Osteocyte (in vitro differentiated cells): ENCODE results near the gene ASAP2. TPM values are rescaled to one million over a fixed set of nuclear protein-coding genes. Genes with fewer than 3 reads are reported as not detected.

Experiments used
- DNase-seq: peaks from one replicate; pipeline ENCODE4 v3.0.0; 2021; ENCODE audit warnings: mixed read lengths; ENCODE audit not compliant: unreplicated experiment; ENCODE audit errors: extremely low spot score
- H3K27ac Mint-ChIP-seq: one replicate; pipeline ENCODE4 v1.8.0; 2021; ENCODE audit warnings: mild to moderate bottlenecking, mixed read lengths; ENCODE audit not compliant: unreplicated experiment
- H3K27me3 Mint-ChIP-seq: one replicate; pipeline ENCODE4 v1.8.0; 2021; ENCODE audit warnings: mixed read lengths; ENCODE audit not compliant: unreplicated experiment
- H3K36me3 Mint-ChIP-seq: one replicate; pipeline ENCODE4 v1.8.0; 2021; ENCODE audit warnings: mixed read lengths; ENCODE audit not compliant: unreplicated experiment
- H3K4me1 Mint-ChIP-seq: one replicate; pipeline ENCODE4 v1.8.0; 2021; ENCODE audit warnings: mixed read lengths; ENCODE audit not compliant: unreplicated experiment
- H3K4me3 Mint-ChIP-seq: one replicate; pipeline ENCODE4 v1.8.0; 2021; ENCODE audit warnings: mild to moderate bottlenecking, moderate library complexity, mixed read lengths; ENCODE audit not compliant: unreplicated experiment
- H3K9me3 Mint-ChIP-seq: one replicate; pipeline ENCODE4 v1.8.0; 2021; ENCODE audit warnings: mixed read lengths; ENCODE audit not compliant: unreplicated experiment
- CTCF ChIP-seq: fragments of 200-600 bp; sonication (generic); IDR thresholded peaks from 2 replicates; pipeline ENCODE4 v1.5.0; 2021; ENCODE audit warnings: antibody characterized with exemption, mild to moderate bottlenecking, moderate library complexity
- total RNA-seq: library from RNA; stranded (reverse); gene quantifications from 2 replicates; pipeline ENCODE4 v1.2.1, GENCODE V29; 2021

The ASAP2 gene
- total RNA-seq, 1 donor from 2014 or later, result 91.0 TPM

- DNase-seq, result no peak
- peaks cover 13% of the 10 kb centered on the region for H3K4me1 Mint-ChIP-seq
- TF ChIP-seq CTCF, result no peak
- no peak overlapping the region for H3K27ac Mint-ChIP-seq
- H3K4me3 Mint-ChIP-seq, result no peak overlapping the region
- H3K27me3 Mint-ChIP-seq, result no peaks in the 10 kb centered on the region
- peaks cover 22% of the 10 kb centered on the region for H3K36me3 Mint-ChIP-seq
- no peaks in the 10 kb centered on the region for H3K9me3 Mint-ChIP-seq
Measured at GRCh38 chr2:9298583-9298982, 92.0 kb downstream of the ASAP2 start.

- Mint-ChIP-seq H3K4me1 (peaks cover 12% of the 10 kb centered on the region), H3K27ac (no peak overlapping the region), H3K36me3 (peaks cover 22% of the 10 kb centered on the region), H3K4me3 (no peak overlapping the region), H3K9me3 (no peaks in the 10 kb centered on the region), H3K27me3 (no peaks in the 10 kb centered on the region)
- no peak for TF ChIP-seq CTCF
- no peak for DNase-seq
Measured at GRCh38 chr2:9299161-9300100, 92.8 kb downstream of the ASAP2 start.

- no peak overlapping the region for H3K4me3 Mint-ChIP-seq
- no peaks in the 10 kb centered on the region for H3K27me3 Mint-ChIP-seq
- no peaks in the 10 kb centered on the region for H3K9me3 Mint-ChIP-seq
- no peak overlapping the region for H3K27ac Mint-ChIP-seq
- DNase-seq, result no peak
- H3K4me1 Mint-ChIP-seq, result peaks cover 12% of the 10 kb centered on the region
- peaks cover 22% of the 10 kb centered on the region for H3K36me3 Mint-ChIP-seq
- no peak for TF ChIP-seq CTCF
Measured at GRCh38 chr2:9300214-9300613, 93.6 kb downstream of the ASAP2 start.

- Mint-ChIP-seq H3K4me1 (peaks cover 12% of the 10 kb centered on the region), H3K9me3 (no peaks in the 10 kb centered on the region), H3K27ac (no peak overlapping the region), H3K4me3 (no peak overlapping the region), H3K27me3 (no peaks in the 10 kb centered on the region), H3K36me3 (peaks cover 22% of the 10 kb centered on the region)
- no peak for TF ChIP-seq CTCF
- no peak for DNase-seq
Measured at GRCh38 chr2:9300829-9301453, 94.3 kb downstream of the ASAP2 start.

GRCh38 chr2:9302755-9303154, 96.1 kb downstream of the ASAP2 start:
- Mint-ChIP-seq H3K27ac (no peak overlapping the region), H3K9me3 (no peaks in the 10 kb centered on the region), H3K27me3 (no peaks in the 10 kb centered on the region), H3K4me1 (peaks cover 17% of the 10 kb centered on the region), H3K36me3 (peaks cover 18% of the 10 kb centered on the region), H3K4me3 (no peak overlapping the region)
- no peak for TF ChIP-seq CTCF
- no peak for DNase-seq
